SJSA1 (cell line): ENCODE data around the gene DCDC2C. TPM values are rescaled to one million over a fixed set of nuclear protein-coding genes. Genes with fewer than 3 reads are reported as not detected.

Experiments used
- DNase-seq, 2 experiments: peaks; one replicate each; pipeline ENCODE4 v3.0.0-alpha.2; 2015 to 2020; ENCODE audit warnings: low spot score in 2 of 2, low read depth in 1 of 2
- H3K27ac ChIP-seq: fragments of 250-450 bp; sonication (Bioruptor Pico); 2 replicates; pipeline ENCODE4 v1.5.1; 2020; ENCODE audit warnings: mild to moderate bottlenecking, moderate library complexity
- H3K27me3 ChIP-seq: fragments of 250-450 bp; sonication (Bioruptor Pico); replicated peaks from 2 replicates; pipeline ENCODE4 v1.5.1; 2020; ENCODE audit warnings: mild to moderate bottlenecking, moderate library complexity
- H3K36me3 ChIP-seq: fragments of 250-450 bp; sonication (Bioruptor Pico); 2 replicates; pipeline ENCODE4 v1.5.1; 2020; ENCODE audit warnings: mild to moderate bottlenecking
- H3K4me1 ChIP-seq: fragments of 250-450 bp; sonication (Bioruptor Pico); replicated peaks from 2 replicates; pipeline ENCODE4 v1.6.1; 2021; ENCODE audit warnings: mild to moderate bottlenecking
- H3K4me3 ChIP-seq: fragments of 250-450 bp; sonication (Bioruptor Pico); 2 replicates; pipeline ENCODE4 v1.5.1; 2020; ENCODE audit warnings: mild to moderate bottlenecking
- H3K9me3 ChIP-seq: fragments of 250-450 bp; sonication (Bioruptor Pico); replicated peaks from 2 replicates; pipeline ENCODE4 v1.5.1; 2020; ENCODE audit warnings: mild to moderate bottlenecking
- total RNA-seq: library from RNA; depleted of rRNA; stranded (reverse); fragments of >200 nt; shearing (Covaris generic); gene quantifications from 2 replicates; pipeline ENCODE4 v1.2.3, GENCODE V29; 2014; rRNA removed

Gene DCDC2C
- total RNA-seq, 1 experiment from 2014 or later, result not detected

GRCh38 chr2:3876685-3877084 is 173.3 kb downstream of the DCDC2C start:
- DNase-seq, result no peak
- H3K27me3 ChIP-seq, result no peaks in the 10 kb centered on the region
- H3K36me3 ChIP-seq, result no peaks in the 10 kb centered on the region
- no peak overlapping the region for H3K4me3 ChIP-seq
- no peaks in the 10 kb centered on the region for H3K4me1 ChIP-seq
- H3K9me3 ChIP-seq, result no peaks in the 10 kb centered on the region
- no peak overlapping the region for H3K27ac ChIP-seq

DNA sequence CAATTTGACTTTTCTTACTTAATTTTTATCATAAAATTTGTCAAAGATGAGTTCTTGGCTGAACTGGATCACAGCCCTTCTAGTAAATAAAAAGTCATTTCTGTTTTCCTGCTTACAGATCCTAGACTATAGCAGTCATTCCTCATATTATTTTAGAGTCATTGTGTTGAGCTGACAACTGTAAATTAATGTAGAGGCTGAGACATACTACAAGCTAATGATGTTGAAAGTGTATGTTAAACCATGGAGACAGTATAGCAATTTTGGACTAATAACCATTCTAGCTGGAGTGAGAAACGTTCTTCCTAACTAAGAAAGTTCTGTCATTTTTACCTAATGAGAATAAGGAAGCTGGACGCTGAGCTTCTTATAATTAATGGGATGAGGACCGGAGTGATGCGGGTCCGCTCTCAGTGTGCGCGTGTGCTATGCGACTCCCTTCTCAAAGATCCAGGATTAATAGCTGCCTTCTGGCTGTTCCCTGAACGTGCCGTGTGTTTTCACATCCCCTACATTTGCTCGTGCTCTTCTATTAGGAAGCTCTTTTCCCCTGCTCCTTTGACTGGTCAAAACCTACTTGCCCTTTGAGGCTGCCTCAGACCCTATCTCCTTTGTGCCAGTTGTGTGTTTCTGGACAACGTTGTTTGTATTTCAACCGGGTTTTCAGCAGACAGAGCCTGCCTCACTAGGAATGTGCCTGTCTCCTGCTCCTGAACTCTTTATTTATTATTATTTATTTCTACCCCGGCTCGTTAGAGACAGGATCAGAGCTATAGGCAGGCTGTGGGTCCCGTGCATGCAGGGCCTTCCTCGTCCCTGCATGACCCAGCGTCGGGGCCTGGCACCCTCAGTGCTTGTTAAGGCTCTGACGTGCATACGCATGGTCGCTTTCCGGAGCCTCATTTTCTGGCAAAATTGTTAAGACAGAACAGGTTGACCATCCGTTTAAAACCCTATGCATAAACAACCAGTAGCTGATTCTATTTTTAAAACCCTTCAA is 182.6 kb downstream of the DCDC2C start:
- Histone ChIP-seq H3K36me3 (no peaks in the 10 kb centered on the region), H3K27me3 (no peaks in the 10 kb centered on the region), H3K27ac (no peak overlapping the region), H3K4me3 (no peak overlapping the region), H3K9me3 (no peaks in the 10 kb centered on the region), H3K4me1 (no peaks in the 10 kb centered on the region)
- no peak for DNase-seq

DNA sequence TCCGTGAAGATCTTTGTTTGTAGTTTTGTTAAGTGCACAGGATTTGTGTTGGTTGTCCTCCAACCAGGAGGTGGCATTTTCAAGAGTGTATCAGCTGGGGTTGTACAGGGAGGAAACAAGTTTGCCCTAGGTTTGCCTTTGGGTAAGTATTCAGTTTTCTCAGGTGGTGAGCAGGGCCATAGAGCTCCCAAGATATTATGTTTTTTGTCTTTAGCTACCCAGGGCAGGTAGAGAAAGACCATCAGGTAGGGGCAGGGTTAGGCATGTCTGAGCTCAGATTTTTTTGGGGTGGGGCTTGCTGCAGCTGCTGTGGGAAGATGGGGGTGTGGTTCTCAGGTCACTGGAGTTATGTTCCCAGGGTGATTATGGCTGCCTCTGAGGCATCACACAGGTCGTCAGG is 191.6 kb downstream of the DCDC2C start:
- Histone ChIP-seq H3K4me1 (no peaks in the 10 kb centered on the region), H3K27ac (no peak overlapping the region)

More for the DNA sequence above, 191.6 kb downstream of the DCDC2C start:
- Histone ChIP-seq H3K4me3 (no peak overlapping the region), H3K9me3 (no peaks in the 10 kb centered on the region), H3K36me3 (no peaks in the 10 kb centered on the region), H3K27me3 (no peaks in the 10 kb centered on the region)
- no peak for DNase-seq

Other genes with a start within 250 kb of the DCDC2C start
- gene ADI1, start 184.0 kb upstream of the DCDC2C start, total RNA-seq, result 78.2 and 82.7 TPM in 2 replicates
- gene RNASEH1, start 145.2 kb upstream of the DCDC2C start, total RNA-seq, result 53.0 and 57.8 TPM in 2 replicates
- gene RPS7, start 128.3 kb upstream of the DCDC2C start, total RNA-seq, result 2,552 and 3,656 TPM in 2 replicates
- not detected in 2 replicates for gene COLEC11, start 108.5 kb upstream of the DCDC2C start, total RNA-seq
- not detected in 2 replicates for gene ALLC, start 45.4 kb upstream of the DCDC2C start, total RNA-seq